ENCODE results near the gene LSM2.

- TF ChIP-seq CTCF (IDR thresholded peaks at IDR 0.05) (no peak), POLR2A (IDR thresholded peaks at IDR 0.05) (no peak), POLR2AphosphoS5 (IDR thresholded peaks at IDR 0.05) (no peak)
Observed at GRCh38 chr6:31749301-31750036, 57.3 kb downstream of the LSM2 start.

All from transverse colon (tissue), 4 donors.